SK-N-SH (cell line): ENCODE measurements around the gene STARD10. TPM values are rescaled to one million over a fixed set of nuclear protein-coding genes. Genes with fewer than 3 reads are reported as not detected.

ENCODE experiments used
- CTCF ChIA-PET: fragments of 300-600, 350-600 bp; formaldehyde crosslinking; extraction: SDS; loops from one replicate; lab custom pipeline; 2021; lab: Yijun Ruan, JAX
- POLR2A ChIA-PET: fragments of 350-600 bp; sonication (Branson Sonifier 250); formaldehyde crosslinking; extraction: SDS; loops from one replicate; lab custom pipeline; 2020; ENCODE audit warnings: antibody characterized with exemption, inconsistent platforms; lab: Yijun Ruan, JAX
- DNase-seq: peaks from one replicate; pipeline ENCODE4 v3.0.0; 2012
- H2AFZ ChIP-seq: fragments of 200-600 bp; sonication (generic); 2 replicates; pipeline ENCODE4 v1.8.1; 2016; ENCODE audit warnings: antibody characterized with exemption, mild to moderate bottlenecking, low read depth
- H3F3A ChIP-seq: fragments of 200-600 bp; sonication (generic); replicated peaks from 2 replicates; pipeline ENCODE3; 2016; ENCODE audit warnings: antibody characterized with exemption, mild to moderate bottlenecking; ENCODE audit not compliant: insufficient read depth
- H3K27ac ChIP-seq, 2 experiments: fragments of 200-500 bp in 1 of 2; fragments of 200-600 bp in 1 of 2; sonication (Bioruptor generic) in 1 of 2; sonication (generic), shearing (Covaris generic) in 1 of 2; 2 replicates each; pipeline versions ENCODE4 v1.5.1 to v1.6.1; 2014 to 2016; ENCODE audit warnings: low read depth in 2 of 2, inconsistent platforms in 1 of 2, low read length in 1 of 2, mild to moderate bottlenecking in 1 of 2, mixed read lengths in 1 of 2
- H3K27me3 ChIP-seq: fragments of 200-600 bp; sonication (generic), shearing (Covaris generic); 2 replicates; pipeline ENCODE4 v1.6.1; 2016; ENCODE audit warnings: mixed run types; ENCODE audit not compliant: insufficient read depth
- H3K36me3 ChIP-seq, 2 experiments: fragments of 200-500 bp in 1 of 2; fragments of 200-600 bp in 1 of 2; sonication (Bioruptor generic) in 1 of 2; sonication (generic) in 1 of 2; replicated peaks in 1 of 2; 2 replicates each; pipeline versions ENCODE3 to v1.5.1; 2014 to 2016; ENCODE audit warnings: low read length in 1 of 2, mild to moderate bottlenecking in 1 of 2; ENCODE audit not compliant: insufficient read depth in 2 of 2, control insufficient read depth in 1 of 2
- H3K4me1 ChIP-seq, 2 experiments: fragments of 200-500 bp in 1 of 2; fragments of 200-600 bp in 1 of 2; sonication (Bioruptor generic) in 1 of 2; sonication (generic), shearing (Covaris generic) in 1 of 2; 2 replicates each; pipeline versions ENCODE4 v1.5.1 to v1.6.1; 2014 to 2016; ENCODE audit warnings: low read depth in 1 of 2, low read length in 1 of 2, mixed run types in 1 of 2; ENCODE audit not compliant: insufficient read depth in 2 of 2, control insufficient read depth in 1 of 2
- H3K4me2 ChIP-seq: fragments of 200-600 bp; sonication (generic), shearing (Covaris generic); 2 replicates; pipeline ENCODE4 v1.6.1; 2017; ENCODE audit warnings: mixed run types
- H3K4me3 ChIP-seq, 2 experiments: fragments of 200-500 bp in 1 of 2; fragments of 200-600 bp in 1 of 2; sonication (Bioruptor generic) in 1 of 2; sonication (generic), shearing (Covaris generic) in 1 of 2; 2 replicates each; pipeline versions ENCODE4 v1.5.1 to v1.8.1; 2014 to 2016; ENCODE audit warnings: low read depth in 2 of 2, inconsistent platforms in 1 of 2, low read length in 1 of 2, mild to moderate bottlenecking in 1 of 2, mixed read lengths in 1 of 2, moderate library complexity in 1 of 2
- H3K79me2 ChIP-seq: fragments of 200-600 bp; sonication (generic); 2 replicates; pipeline ENCODE4 v1.8.1; 2017; ENCODE audit warnings: mild to moderate bottlenecking; ENCODE audit not compliant: insufficient read depth
- H3K9ac ChIP-seq: fragments of 200-600 bp; sonication (generic); 2 replicates; pipeline ENCODE4 v1.6.1; 2017; ENCODE audit warnings: mixed run types
- H3K9me2 ChIP-seq: fragments of 200-600 bp; sonication (generic); 2 replicates; pipeline ENCODE4 v1.6.1; 2017; ENCODE audit warnings: mixed run types
- H3K9me3 ChIP-seq: fragments of 200-600 bp; sonication (generic); 2 replicates; pipeline ENCODE4 v1.6.1; 2017; ENCODE audit warnings: mixed run types, mild to moderate bottlenecking, moderate library complexity
- H4K20me1 ChIP-seq: fragments of 200-600 bp; sonication (generic); 2 replicates; pipeline ENCODE4 v1.6.1; 2017; ENCODE audit warnings: mild to moderate bottlenecking, mixed run types; ENCODE audit not compliant: insufficient read depth
- GATA2 ChIP-seq: sonication (generic); formaldehyde crosslinking; IDR thresholded peaks from 2 replicates; pipeline ENCODE4 v1.5.0; 2020; ENCODE audit warnings: mild to moderate bottlenecking, missing genetic modification reagents
- JUND ChIP-seq: IDR thresholded peaks from 2 replicates; pipeline ENCODE4 v1.4.0; 2012
- MEF2A ChIP-seq: IDR thresholded peaks from 2 replicates; pipeline ENCODE4 v1.4.0; 2012; ENCODE audit warnings: low read depth, borderline replicate concordance
- MXI1 ChIP-seq: IDR thresholded peaks from 2 replicates; pipeline ENCODE4 v1.6.1; 2012; ENCODE audit warnings: mild to moderate bottlenecking, low read depth, low read length, improper control_type of control experiment
- NRF1 ChIP-seq: IDR thresholded peaks from 2 replicates; pipeline ENCODE4 v1.6.1; 2012; ENCODE audit warnings: low read depth, mild to moderate bottlenecking, low read length
- POLR2AphosphoS5 ChIP-seq: IDR thresholded peaks from 2 replicates; pipeline ENCODE4 v1.6.1; 2012; ENCODE audit warnings: low read depth, low read length
- RAD21 ChIP-seq: IDR thresholded peaks from 2 replicates; pipeline ENCODE4 v1.6.1; 2012; ENCODE audit warnings: mild to moderate bottlenecking, low read length
- RCOR1 ChIP-seq: fragments of 150-350 bp; IDR thresholded peaks from 2 replicates; pipeline ENCODE4 v1.6.1; 2017; ENCODE audit warnings: antibody characterized with exemption, low read length
- RFX5 ChIP-seq: IDR thresholded peaks from 2 replicates; pipeline ENCODE4 v1.6.1; 2012; ENCODE audit warnings: mild to moderate bottlenecking, improper control_type of control experiment, low read length
- SIN3A ChIP-seq: IDR thresholded peaks from 2 replicates; pipeline ENCODE4 v1.6.1; 2012; ENCODE audit warnings: low read depth, mild to moderate bottlenecking, low read length, moderate library complexity, borderline replicate concordance
- TCF12 ChIP-seq: IDR thresholded peaks from 2 replicates; pipeline ENCODE4 v1.4.0; 2012
- TEAD4 ChIP-seq: IDR thresholded peaks from 2 replicates; pipeline ENCODE4 v1.4.0; 2012; ENCODE audit warnings: mild to moderate bottlenecking, borderline replicate concordance; ENCODE audit not compliant: insufficient read depth
- YY1 ChIP-seq: IDR thresholded peaks from 2 replicates; pipeline ENCODE4 v1.4.0; 2012; ENCODE audit warnings: low read depth, mild to moderate bottlenecking
- WGBS: methylation state at CpG from one replicate; pipeline ENCODE4 v1.1.6; 2017; ENCODE audit warnings: low lambda C conversion rate; 5-methylcytosine and 5-hydroxymethylcytosine counted together
- polyA plus RNA-seq, 3 experiments: library from polyadenylated mRNA; depleted of rRNA; stranded (reverse); fragments of >200 nt; gene quantifications; 2 replicates each; pipeline ENCODE4 v1.2.3, GENCODE V29; 2012
- TF ChIP-seq, protein P1 (sequence below): IDR thresholded peaks from 2 replicates; pipeline ENCODE4 v1.4.0; 2012; ENCODE audit warnings: low read depth
- TF ChIP-seq, protein P2 (sequence below): IDR thresholded peaks from 2 replicates; pipeline ENCODE4 v1.4.0; 2012; ENCODE audit warnings: low read depth, borderline replicate concordance
- TF ChIP-seq, protein P3 (sequence below): IDR thresholded peaks from 2 replicates; pipeline ENCODE4 v1.6.1; 2012; ENCODE audit warnings: mild to moderate bottlenecking, low read depth, low read length, moderate library complexity
- TF ChIP-seq, protein P4 (sequence below): fragments of 200-600 bp; sonication (generic); IDR thresholded peaks from 2 replicates; pipeline ENCODE4 v1.6.1; 2017; ENCODE audit warnings: antibody characterized with exemption, mild to moderate bottlenecking, moderate library complexity
- TF ChIP-seq, protein P5 (sequence below): IDR thresholded peaks from 2 replicates; pipeline ENCODE4; 2012

The STARD10 gene
- polyA plus RNA-seq, 1 of the 3 experiments (the other 2 are of a cell fraction), result 47.7 TPM

DNA sequence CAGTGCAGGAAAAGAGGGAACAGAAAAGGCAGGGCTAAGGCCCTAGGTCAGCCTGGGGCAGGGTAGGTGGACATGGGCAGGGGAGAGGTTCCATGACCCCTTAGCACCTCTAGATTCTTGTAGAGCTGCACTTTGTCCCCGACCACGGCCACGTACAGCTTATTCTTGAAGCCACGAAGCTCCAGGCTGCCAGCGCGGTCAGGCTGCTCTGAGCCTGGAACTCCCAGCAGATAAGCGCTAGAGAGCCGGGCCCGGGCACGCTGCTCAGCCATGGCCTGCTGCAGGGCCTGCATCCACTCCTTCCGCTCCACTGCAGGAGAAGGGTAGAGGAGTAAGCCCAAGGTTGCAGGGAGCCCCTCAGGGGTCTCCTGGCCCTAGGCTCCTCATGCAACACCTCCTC lies 83.6 kb downstream of the STARD10 start:
- 98% methylated on average over 7 of the region's 11 CpGs for WGBS
- TF ChIP-seq, protein P1, sequence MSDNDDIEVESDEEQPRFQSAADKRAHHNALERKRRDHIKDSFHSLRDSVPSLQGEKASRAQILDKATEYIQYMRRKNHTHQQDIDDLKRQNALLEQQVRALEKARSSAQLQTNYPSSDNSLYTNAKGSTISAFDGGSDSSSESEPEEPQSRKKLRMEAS, result no peak
- TF ChIP-seq NRF1, result no peak
- no peak for TF ChIP-seq TEAD4
- TF ChIP-seq SIN3A, result no peak
- TF ChIP-seq POLR2AphosphoS5, result no peak
- TF ChIP-seq GATA2, result no peak
- TF ChIP-seq, protein P2, sequence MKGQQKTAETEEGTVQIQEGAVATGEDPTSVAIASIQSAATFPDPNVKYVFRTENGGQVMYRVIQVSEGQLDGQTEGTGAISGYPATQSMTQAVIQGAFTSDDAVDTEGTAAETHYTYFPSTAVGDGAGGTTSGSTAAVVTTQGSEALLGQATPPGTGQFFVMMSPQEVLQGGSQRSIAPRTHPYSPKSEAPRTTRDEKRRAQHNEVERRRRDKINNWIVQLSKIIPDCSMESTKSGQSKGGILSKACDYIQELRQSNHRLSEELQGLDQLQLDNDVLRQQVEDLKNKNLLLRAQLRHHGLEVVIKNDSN, result no peak
- TF ChIP-seq RAD21, result no peak
- no peak for TF ChIP-seq RFX5
- TF ChIP-seq, protein P3, sequence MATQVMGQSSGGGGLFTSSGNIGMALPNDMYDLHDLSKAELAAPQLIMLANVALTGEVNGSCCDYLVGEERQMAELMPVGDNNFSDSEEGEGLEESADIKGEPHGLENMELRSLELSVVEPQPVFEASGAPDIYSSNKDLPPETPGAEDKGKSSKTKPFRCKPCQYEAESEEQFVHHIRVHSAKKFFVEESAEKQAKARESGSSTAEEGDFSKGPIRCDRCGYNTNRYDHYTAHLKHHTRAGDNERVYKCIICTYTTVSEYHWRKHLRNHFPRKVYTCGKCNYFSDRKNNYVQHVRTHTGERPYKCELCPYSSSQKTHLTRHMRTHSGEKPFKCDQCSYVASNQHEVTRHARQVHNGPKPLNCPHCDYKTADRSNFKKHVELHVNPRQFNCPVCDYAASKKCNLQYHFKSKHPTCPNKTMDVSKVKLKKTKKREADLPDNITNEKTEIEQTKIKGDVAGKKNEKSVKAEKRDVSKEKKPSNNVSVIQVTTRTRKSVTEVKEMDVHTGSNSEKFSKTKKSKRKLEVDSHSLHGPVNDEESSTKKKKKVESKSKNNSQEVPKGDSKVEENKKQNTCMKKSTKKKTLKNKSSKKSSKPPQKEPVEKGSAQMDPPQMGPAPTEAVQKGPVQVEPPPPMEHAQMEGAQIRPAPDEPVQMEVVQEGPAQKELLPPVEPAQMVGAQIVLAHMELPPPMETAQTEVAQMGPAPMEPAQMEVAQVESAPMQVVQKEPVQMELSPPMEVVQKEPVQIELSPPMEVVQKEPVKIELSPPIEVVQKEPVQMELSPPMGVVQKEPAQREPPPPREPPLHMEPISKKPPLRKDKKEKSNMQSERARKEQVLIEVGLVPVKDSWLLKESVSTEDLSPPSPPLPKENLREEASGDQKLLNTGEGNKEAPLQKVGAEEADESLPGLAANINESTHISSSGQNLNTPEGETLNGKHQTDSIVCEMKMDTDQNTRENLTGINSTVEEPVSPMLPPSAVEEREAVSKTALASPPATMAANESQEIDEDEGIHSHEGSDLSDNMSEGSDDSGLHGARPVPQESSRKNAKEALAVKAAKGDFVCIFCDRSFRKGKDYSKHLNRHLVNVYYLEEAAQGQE, result no peak
- no peak for TF ChIP-seq JUND
- TF ChIP-seq MXI1, result no peak
- TF ChIP-seq, protein P4, sequence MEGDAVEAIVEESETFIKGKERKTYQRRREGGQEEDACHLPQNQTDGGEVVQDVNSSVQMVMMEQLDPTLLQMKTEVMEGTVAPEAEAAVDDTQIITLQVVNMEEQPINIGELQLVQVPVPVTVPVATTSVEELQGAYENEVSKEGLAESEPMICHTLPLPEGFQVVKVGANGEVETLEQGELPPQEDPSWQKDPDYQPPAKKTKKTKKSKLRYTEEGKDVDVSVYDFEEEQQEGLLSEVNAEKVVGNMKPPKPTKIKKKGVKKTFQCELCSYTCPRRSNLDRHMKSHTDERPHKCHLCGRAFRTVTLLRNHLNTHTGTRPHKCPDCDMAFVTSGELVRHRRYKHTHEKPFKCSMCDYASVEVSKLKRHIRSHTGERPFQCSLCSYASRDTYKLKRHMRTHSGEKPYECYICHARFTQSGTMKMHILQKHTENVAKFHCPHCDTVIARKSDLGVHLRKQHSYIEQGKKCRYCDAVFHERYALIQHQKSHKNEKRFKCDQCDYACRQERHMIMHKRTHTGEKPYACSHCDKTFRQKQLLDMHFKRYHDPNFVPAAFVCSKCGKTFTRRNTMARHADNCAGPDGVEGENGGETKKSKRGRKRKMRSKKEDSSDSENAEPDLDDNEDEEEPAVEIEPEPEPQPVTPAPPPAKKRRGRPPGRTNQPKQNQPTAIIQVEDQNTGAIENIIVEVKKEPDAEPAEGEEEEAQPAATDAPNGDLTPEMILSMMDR, result no peak
- no peak for TF ChIP-seq RCOR1
- TF ChIP-seq, protein P5, sequence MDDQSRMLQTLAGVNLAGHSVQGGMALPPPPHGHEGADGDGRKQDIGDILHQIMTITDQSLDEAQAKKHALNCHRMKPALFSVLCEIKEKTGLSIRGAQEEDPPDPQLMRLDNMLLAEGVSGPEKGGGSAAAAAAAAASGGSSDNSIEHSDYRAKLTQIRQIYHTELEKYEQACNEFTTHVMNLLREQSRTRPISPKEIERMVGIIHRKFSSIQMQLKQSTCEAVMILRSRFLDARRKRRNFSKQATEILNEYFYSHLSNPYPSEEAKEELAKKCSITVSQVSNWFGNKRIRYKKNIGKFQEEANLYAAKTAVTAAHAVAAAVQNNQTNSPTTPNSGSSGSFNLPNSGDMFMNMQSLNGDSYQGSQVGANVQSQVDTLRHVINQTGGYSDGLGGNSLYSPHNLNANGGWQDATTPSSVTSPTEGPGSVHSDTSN, result no peak
- no peak for TF ChIP-seq YY1
- no peak for TF ChIP-seq TCF12
- TF ChIP-seq MEF2A, result no peak
- TF ChIP-seq, all 33 proteins: peak for 0
- Histone ChIP-seq H3K79me2 (peaks cover 5% of the 10 kb centered on the region; the same call in 1 of the 2 replicates), H3K9me2 (no peaks in the 10 kb centered on the region), H3K4me3 (no peak overlapping the region), H3K36me3 (peaks cover 7 to 36% of the 10 kb centered on the region in 2 experiments), H3F3A (no peaks in the 10 kb centered on the region), H3K9me3 (no peaks in the 10 kb centered on the region), H4K20me1 (peaks cover 7% of the 10 kb centered on the region), H3K27ac (no peak overlapping the region), H3K4me2 (no peak overlapping the region), H3K9ac (no peak overlapping the region), H3K4me1 (peaks cover 0 to 24% of the 10 kb centered on the region in 2 experiments; a peak in 1 of 4 replicates), H2AFZ (no peak overlapping the region), H3K27me3 (no peaks in the 10 kb centered on the region)
- POLR2A ChIA-PET, result no interaction called here
- CTCF ChIA-PET, result interaction anchor here (2.5 kb wide), 1 partner anchor 15 kb away, joined by 8 read pairs; no protein-coding TSS in a partner anchor
- DNase-seq, result no peak
